Kidney (tissue), 14 donors: ENCODE results near the gene USP38. TPM values are rescaled to one million over a fixed set of nuclear protein-coding genes. Genes with fewer than 3 reads are reported as not detected.

Experiments used
- DNase-seq, 5 donors: peaks; one replicate each; pipeline ENCODE4 v3.0.0-alpha.2; 2013 to 2020
- FAIRE-seq: peaks from 2 replicates; lab custom pipeline; 2012; peaks lifted over from hg19 to GRCh38; lab: Jason Lieb, UNC
- H3K27ac ChIP-seq, 2 donors: one replicate each; pipeline ENCODE4 v1.7.0; 2013; ENCODE audit warnings: low read depth in 2 of 2, low read length in 2 of 2, inconsistent platforms in 1 of 2
- H3K27me3 ChIP-seq: one replicate; pipeline ENCODE4 v1.7.1; 2013; ENCODE audit warnings: low read length, inconsistent platforms; ENCODE audit not compliant: control insufficient read depth, insufficient read depth
- H3K36me3 ChIP-seq, 3 donors: one replicate each; pipeline versions ENCODE4 v1.7.0 to v1.7.1; 2013; ENCODE audit warnings: low read length in 3 of 3, control low read depth in 1 of 3, inconsistent platforms in 1 of 3; ENCODE audit not compliant: insufficient read depth in 3 of 3, control insufficient read depth in 2 of 3
- H3K4me1 ChIP-seq, 3 donors: one replicate each; pipeline versions ENCODE4 v1.7.0 to v1.7.1; 2013; ENCODE audit warnings: low read length in 3 of 3, inconsistent platforms in 1 of 3, low read depth in 1 of 3; ENCODE audit not compliant: control insufficient read depth in 2 of 3, insufficient read depth in 2 of 3
- H3K4me3 ChIP-seq, 3 donors: one replicate each; pipeline versions ENCODE4 v1.7.0 to v1.8.1; 2013; ENCODE audit warnings: low read length in 3 of 3, control low read depth in 1 of 3, inconsistent platforms in 1 of 3
- H3K9ac ChIP-seq, 3 donors: one replicate each; pipeline versions ENCODE4 v1.7.0 to v1.7.1; 2013; ENCODE audit warnings: low read length in 3 of 3, control low read depth in 1 of 3, inconsistent platforms in 1 of 3
- H3K9me3 ChIP-seq, 3 donors: one replicate each; pipeline versions ENCODE4 v1.7.0 to v1.7.1; 2013; ENCODE audit warnings: low read length in 3 of 3, control low read depth in 1 of 3, inconsistent platforms in 1 of 3; ENCODE audit not compliant: control insufficient read depth in 2 of 3, insufficient read depth in 1 of 3
- CTCF ChIP-seq: IDR thresholded peaks from 3 replicates; pipeline ENCODE4 v1.5.1; 2012; ENCODE audit warnings: mild to moderate bottlenecking, moderate library complexity, borderline replicate concordance; ENCODE audit not compliant: insufficient read depth; ENCODE audit errors: extremely low read depth
- intact Hi-C: fragments of 100-400 bp; cut with DNase I; formaldehyde crosslinking; loops from one replicate; pipeline ENCODE4 v1.11.1; 2022
- polyA plus RNA-seq: library from polyadenylated mRNA; stranded (reverse); fragments of 350-450 nt; fragmentation: Illumina TruSeq; extraction: RNeasy Lipid Tissue Mini Kit (QIAGEN cat#74804); gene quantifications from one replicate; pipeline ENCODE4 v1.2.3, GENCODE V29; 2014; ENCODE audit warnings: low read depth, low replicate concordance; ENCODE audit not compliant: insufficient read depth
- total RNA-seq: library from RNA; stranded (reverse); fragmentation: NEBNext Ultra II Directional; extraction: Animal tissue kit (Norgen Biotek cat#: 25700); gene quantifications from one replicate; pipeline ENCODE4 v1.2.1, GENCODE V29; 2021
- donor health status: control.
- donor health status: control.
- donor health status: control.
- donor health status: control.
- donor health status: control.
- donor health status: DM: yes; HTN: yes; CAD: no.
- donor health status: Normal renal cell carcinoma (clear cell type).

The USP38 gene
- total and polyA plus RNA-seq, 2 donors from 2014 or later: 5.2 to 21.9 TPM

DNA sequence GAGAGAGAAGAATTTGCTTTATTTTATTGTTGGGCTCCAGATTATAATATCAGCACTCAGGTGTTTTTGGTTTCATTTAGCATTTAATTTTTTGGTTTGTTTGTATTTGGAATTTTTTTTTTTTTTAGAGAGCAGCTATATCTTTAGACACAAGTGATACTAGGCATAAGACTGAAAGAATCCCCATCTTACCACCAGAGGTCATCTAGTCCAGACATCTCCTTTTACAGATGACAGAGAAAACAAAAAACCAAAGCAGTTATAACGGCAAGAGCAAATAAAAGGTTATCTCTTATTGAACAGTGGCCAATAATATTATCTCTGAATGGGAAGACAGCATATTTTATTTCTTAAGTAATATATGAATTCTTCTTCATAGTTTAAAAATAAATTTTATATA lies 22.8 kb downstream of the USP38 start:
- DNase-seq (peak in 1 of 5 donors; percentile 36), FAIRE-seq (no peak)
- Histone ChIP-seq H3K27ac (no peak overlapping the region), H3K9me3 (no peaks in the 10 kb centered on the region), H3K9ac (no peak overlapping the region), H3K36me3 (peaks cover 0 to 34% (median 9%) of the 10 kb centered on the region in 3 donors), H3K4me3 (no peak overlapping the region), H3K27me3 (no peaks in the 10 kb centered on the region), H3K4me1 (no peaks in the 10 kb centered on the region)
- intact Hi-C loops: no loop called here
- peak; percentile 14 for TF ChIP-seq CTCF

DNA sequence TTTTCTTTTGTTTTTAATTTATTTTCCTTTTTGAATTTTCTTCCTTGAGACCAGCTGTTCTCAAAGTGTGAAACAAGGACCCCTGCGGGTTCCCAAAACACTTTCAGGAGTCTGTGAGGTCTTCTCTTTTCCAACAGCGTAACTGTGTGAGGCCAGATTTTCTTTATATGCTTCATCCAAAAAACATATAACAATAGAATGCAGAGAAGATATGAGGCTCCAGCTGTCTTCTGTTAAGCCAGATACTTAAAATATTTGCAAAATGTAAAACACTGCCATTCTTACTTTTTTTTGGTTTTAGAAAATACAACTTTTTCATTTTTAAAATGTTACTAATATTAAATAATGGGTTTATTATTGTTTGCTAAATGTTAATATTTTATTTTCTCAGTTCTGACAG lies 27.8 kb downstream of the USP38 start:
- DNase-seq: no peak
- peaks cover 3 to 24% (median 4%) of the 10 kb centered on the region in 3 donors for H3K36me3 ChIP-seq
- FAIRE-seq: peak; percentile 13

GRCh38 chr4:143215873-143216272 lies 31.2 kb downstream of the USP38 start:
- intact Hi-C loops: no loop called here
- Histone ChIP-seq H3K27me3 (no peaks in the 10 kb centered on the region), H3K27ac (no peak overlapping the region), H3K9me3 (no peaks in the 10 kb centered on the region), H3K4me3 (no peak overlapping the region), H3K36me3 (peaks cover 3 to 18% (median 4%) of the 10 kb centered on the region in 3 donors), H3K4me1 (no peaks in the 10 kb centered on the region), H3K9ac (no peak overlapping the region)
- FAIRE-seq (no peak), DNase-seq (no peak)
- TF ChIP-seq CTCF: no peak

More for the DNA sequence above, 27.8 kb downstream of the USP38 start:
- intact Hi-C loops: no loop called here
- no peak overlapping the region for H3K4me3 ChIP-seq
- no peaks in the 10 kb centered on the region for H3K9me3 ChIP-seq
- H3K9ac ChIP-seq: no peak overlapping the region
- H3K4me1 ChIP-seq: no peaks in the 10 kb centered on the region
- H3K27me3 ChIP-seq: no peaks in the 10 kb centered on the region
- no peak overlapping the region for H3K27ac ChIP-seq
- TF ChIP-seq CTCF: no peak

- H3K9me3 ChIP-seq: no peaks in the 10 kb centered on the region
- no peak overlapping the region for H3K4me3 ChIP-seq
- no peak overlapping the region for H3K9ac ChIP-seq
- no peak overlapping the region for H3K27ac ChIP-seq
- no peak for TF ChIP-seq CTCF
- FAIRE-seq: no peak
- intact Hi-C loops: no loop called here
- H3K36me3 ChIP-seq: peaks cover 0 to 5% (median 0%) of the 10 kb centered on the region in 3 donors
- no peaks in the 10 kb centered on the region for H3K4me1 ChIP-seq
- H3K27me3 ChIP-seq: no peaks in the 10 kb centered on the region
- no peak for DNase-seq
Measured at GRCh38 chr4:143224255-143224654, 39.5 kb downstream of the USP38 start.
